ENCODE data around the gene BHLHA9. TPM values are rescaled to one million over a fixed set of nuclear protein-coding genes. Genes with fewer than 3 reads are reported as not detected.

The BHLHA9 gene
- total and polyA plus RNA-seq, 2 experiments from 2014 or later = not detected

GRCh38 chr17:1255041-1255440, 15.2 kb upstream of the BHLHA9 start:
- H3K4me2 ChIP-seq = no peak overlapping the region

GRCh38 chr17:1256699-1257098, 13.5 kb upstream of the BHLHA9 start:
- DNase-seq (ENCODE audit: low spot score) = no peak
- TF ChIP-seq CTCF (IDR thresholded peaks at IDR 0.05; ENCODE audit: poor library complexity) = no peak
- no peak for TF ChIP-seq EZH2 (IDR thresholded peaks at IDR 0.05; ENCODE audit: borderline replicate concordance)
- no peak for TF ChIP-seq EZH2phosphoT487 (IDR thresholded peaks at IDR 0.05; ENCODE audit: low read depth, severe bottlenecking, unreplicated experiment)

More at GRCh38 chr17:1255041-1255440, 15.2 kb upstream of the BHLHA9 start:
- WGBS (ENCODE audit: low lambda C conversion rate, missing lambda C conversion rate) = 42% methylated on average over 6 of the region's 6 CpGs
- no peaks in the 10 kb centered on the region for H3K27me3 ChIP-seq
- no peak overlapping the region for H3K4me3 ChIP-seq
- H2AFZ ChIP-seq = no peak overlapping the region
- TF ChIP-seq EZH2phosphoT487 (IDR thresholded peaks at IDR 0.05; ENCODE audit: low read depth, severe bottlenecking, unreplicated experiment) (no peak), EZH2 (IDR thresholded peaks at IDR 0.05; ENCODE audit: borderline replicate concordance) (no peak), CTCF (IDR thresholded peaks at IDR 0.05; ENCODE audit: poor library complexity) (no peak)
- no peaks in the 10 kb centered on the region for H3K79me2 ChIP-seq
- H3K27ac ChIP-seq = no peak overlapping the region
- no peaks in the 10 kb centered on the region for H3K36me3 ChIP-seq (replicated peaks; ENCODE audit: insufficient read depth, low read depth)
- no peaks in the 10 kb centered on the region for H4K20me1 ChIP-seq (ENCODE audit: insufficient read depth, poor library complexity, severe bottlenecking)
- H3K4me1 ChIP-seq (ENCODE audit: insufficient read depth) = no peaks in the 10 kb centered on the region
- H3K9me3 ChIP-seq (ENCODE audit: low read depth) = no peaks in the 10 kb centered on the region
- DNase-seq (ENCODE audit: low spot score) = no peak
- H3K9me2 ChIP-seq (replicated peaks; ENCODE audit: insufficient read depth) = no peaks in the 10 kb centered on the region

GRCh38 chr17:1260086-1260769, 10.0 kb upstream of the BHLHA9 start:
- Histone ChIP-seq H3K27ac (no peak overlapping the region), H3K79me2 (no peaks in the 10 kb centered on the region), H3K9me3 (ENCODE audit: low read depth) (no peaks in the 10 kb centered on the region), H3K4me2 (peak overlapping the region; percentile 91), H2AFZ (peak overlapping the region; percentile 97), H4K20me1 (ENCODE audit: insufficient read depth, poor library complexity, severe bottlenecking) (no peaks in the 10 kb centered on the region), H3K36me3 (replicated peaks; ENCODE audit: insufficient read depth, low read depth) (no peaks in the 10 kb centered on the region), H3K9me2 (replicated peaks; ENCODE audit: insufficient read depth) (no peaks in the 10 kb centered on the region), H3K27me3 (no peaks in the 10 kb centered on the region), H3K4me3 (peak overlapping the region; percentile 89), H3K4me1 (ENCODE audit: insufficient read depth) (no peaks in the 10 kb centered on the region)
- TF ChIP-seq CTCF (IDR thresholded peaks at IDR 0.05; ENCODE audit: poor library complexity) = no peak
- no peak for TF ChIP-seq EZH2phosphoT487 (IDR thresholded peaks at IDR 0.05; ENCODE audit: low read depth, severe bottlenecking, unreplicated experiment)
- TF ChIP-seq EZH2 (IDR thresholded peaks at IDR 0.05; ENCODE audit: borderline replicate concordance) = no peak
- DNase-seq (ENCODE audit: low spot score) = no peak
- 24% methylated on average over 26 of the region's 43 CpGs for WGBS (ENCODE audit: low lambda C conversion rate, missing lambda C conversion rate)

More at GRCh38 chr17:1256699-1257098, 13.5 kb upstream of the BHLHA9 start:
- no peaks in the 10 kb centered on the region for H3K36me3 ChIP-seq (replicated peaks; ENCODE audit: insufficient read depth, low read depth)
- no peaks in the 10 kb centered on the region for H3K79me2 ChIP-seq
- no peaks in the 10 kb centered on the region for H3K4me1 ChIP-seq (ENCODE audit: insufficient read depth)
- no peaks in the 10 kb centered on the region for H3K27me3 ChIP-seq
- no peaks in the 10 kb centered on the region for H4K20me1 ChIP-seq (ENCODE audit: insufficient read depth, poor library complexity, severe bottlenecking)
- no peaks in the 10 kb centered on the region for H3K9me3 ChIP-seq (ENCODE audit: low read depth)
- H2AFZ ChIP-seq = no peak overlapping the region
- H3K4me2 ChIP-seq = no peak overlapping the region
- H3K9me2 ChIP-seq (replicated peaks; ENCODE audit: insufficient read depth) = no peaks in the 10 kb centered on the region
- H3K4me3 ChIP-seq = no peak overlapping the region
- no peak overlapping the region for H3K27ac ChIP-seq
- 86% methylated on average over 16 of the region's 16 CpGs for WGBS (ENCODE audit: low lambda C conversion rate, missing lambda C conversion rate)
